Kidney (tissue), 14 donors: Measurements from ENCODE around the gene RHBDD3. TPM values are rescaled to one million over a fixed set of nuclear protein-coding genes. Genes with fewer than 3 reads are reported as not detected.
A peak's percentile ranks its signal among the peaks of the same experiment; 100 is the strongest.

ENCODE experiments used
- DNase-seq, 5 donors: peaks; one replicate each; pipeline ENCODE4 v3.0.0-alpha.2; 2013 to 2020
- FAIRE-seq: peaks from 2 replicates; lab custom pipeline; 2012; peaks lifted over from hg19 to GRCh38; lab: Jason Lieb, UNC
- H3K27ac ChIP-seq, 2 donors: one replicate each; pipeline ENCODE4 v1.7.0; 2013; ENCODE audit warnings: low read depth in 2 of 2, low read length in 2 of 2, inconsistent platforms in 1 of 2
- H3K27me3 ChIP-seq: one replicate; pipeline ENCODE4 v1.7.1; 2013; ENCODE audit warnings: low read length, inconsistent platforms; ENCODE audit not compliant: control insufficient read depth, insufficient read depth
- H3K36me3 ChIP-seq, 3 donors: one replicate each; pipeline versions ENCODE4 v1.7.0 to v1.7.1; 2013; ENCODE audit warnings: low read length in 3 of 3, control low read depth in 1 of 3, inconsistent platforms in 1 of 3; ENCODE audit not compliant: insufficient read depth in 3 of 3, control insufficient read depth in 2 of 3
- H3K4me1 ChIP-seq, 3 donors: one replicate each; pipeline versions ENCODE4 v1.7.0 to v1.7.1; 2013; ENCODE audit warnings: low read length in 3 of 3, inconsistent platforms in 1 of 3, low read depth in 1 of 3; ENCODE audit not compliant: control insufficient read depth in 2 of 3, insufficient read depth in 2 of 3
- H3K4me3 ChIP-seq, 3 donors: one replicate each; pipeline versions ENCODE4 v1.7.0 to v1.8.1; 2013; ENCODE audit warnings: low read length in 3 of 3, control low read depth in 1 of 3, inconsistent platforms in 1 of 3
- H3K9ac ChIP-seq, 3 donors: one replicate each; pipeline versions ENCODE4 v1.7.0 to v1.7.1; 2013; ENCODE audit warnings: low read length in 3 of 3, control low read depth in 1 of 3, inconsistent platforms in 1 of 3
- H3K9me3 ChIP-seq, 3 donors: one replicate each; pipeline versions ENCODE4 v1.7.0 to v1.7.1; 2013; ENCODE audit warnings: low read length in 3 of 3, control low read depth in 1 of 3, inconsistent platforms in 1 of 3; ENCODE audit not compliant: control insufficient read depth in 2 of 3, insufficient read depth in 1 of 3
- CTCF ChIP-seq: IDR thresholded peaks from 3 replicates; pipeline ENCODE4 v1.5.1; 2012; ENCODE audit warnings: mild to moderate bottlenecking, moderate library complexity, borderline replicate concordance; ENCODE audit not compliant: insufficient read depth; ENCODE audit errors: extremely low read depth
- intact Hi-C: fragments of 100-400 bp; cut with DNase I; formaldehyde crosslinking; loops from one replicate; pipeline ENCODE4 v1.11.1; 2022
- polyA plus RNA-seq: library from polyadenylated mRNA; stranded (reverse); fragments of 350-450 nt; fragmentation: Illumina TruSeq; extraction: RNeasy Lipid Tissue Mini Kit (QIAGEN cat#74804); gene quantifications from one replicate; pipeline ENCODE4 v1.2.3, GENCODE V29; 2014; ENCODE audit warnings: low read depth, low replicate concordance; ENCODE audit not compliant: insufficient read depth
- total RNA-seq: library from RNA; stranded (reverse); fragmentation: NEBNext Ultra II Directional; extraction: Animal tissue kit (Norgen Biotek cat#: 25700); gene quantifications from one replicate; pipeline ENCODE4 v1.2.1, GENCODE V29; 2021
- donor health status: control.
- donor health status: control.
- donor health status: control.
- donor health status: control.
- donor health status: control.
- donor health status: DM: yes; HTN: yes; CAD: no.
- donor health status: Normal renal cell carcinoma (clear cell type).

The RHBDD3 gene
- total and polyA plus RNA-seq, 2 donors from 2014 or later: 19.2 to 26.3 TPM

GRCh38 chr22:29275819-29276565 lies 8.2 kb upstream of the RHBDD3 start:
- Histone ChIP-seq H3K27ac (no peak overlapping the region), H3K9me3 (no peaks in the 10 kb centered on the region), H3K9ac (no peak overlapping the region), H3K27me3 (no peaks in the 10 kb centered on the region), H3K36me3 (peaks cover 10 to 42% (median 31%) of the 10 kb centered on the region in 3 donors), H3K4me1 (peaks cover 2 to 38% (median 28%) of the 10 kb centered on the region in 3 donors), H3K4me3 (no peak overlapping the region)
- DNase-seq (peak in 2 of 5 donors; percentile 37 to 43), FAIRE-seq (peak; percentile 38)
- TF ChIP-seq CTCF: no peak
- intact Hi-C loops: no loop called here

- Histone ChIP-seq H3K36me3 (peaks cover 10 to 42% (median 29%) of the 10 kb centered on the region in 3 donors), H3K27me3 (no peaks in the 10 kb centered on the region), H3K9me3 (no peaks in the 10 kb centered on the region), H3K27ac (no peak overlapping the region), H3K9ac (no peak overlapping the region), H3K4me3 (no peak overlapping the region), H3K4me1 (peaks cover 2 to 38% (median 28%) of the 10 kb centered on the region in 3 donors)
- no peak for FAIRE-seq
- no peak for DNase-seq
- TF ChIP-seq CTCF: no peak
- intact Hi-C loops: no loop called here
Measured at GRCh38 chr22:29275167-29275566, 7.4 kb upstream of the RHBDD3 start.

- H3K9ac ChIP-seq: no peak overlapping the region
- peaks cover 5 to 28% (median 17%) of the 10 kb centered on the region in 3 donors for H3K36me3 ChIP-seq
- no peaks in the 10 kb centered on the region for H3K27me3 ChIP-seq
- no peak overlapping the region for H3K4me3 ChIP-seq
- H3K4me1 ChIP-seq: peaks cover 2 to 33% (median 31%) of the 10 kb centered on the region in 3 donors
- no peaks in the 10 kb centered on the region for H3K9me3 ChIP-seq
- FAIRE-seq (no peak), DNase-seq (no peak)
- intact Hi-C loops: no loop called here
- TF ChIP-seq CTCF: no peak
- H3K27ac ChIP-seq: no peak overlapping the region
Measured at GRCh38 chr22:29272624-29273023, 4.8 kb upstream of the RHBDD3 start.
